K562 (cell line): Measurements from ENCODE around the gene MRPL40. TPM values are rescaled to one million over a fixed set of nuclear protein-coding genes. Genes with fewer than 3 reads are reported as not detected.
A peak's percentile ranks its signal among the peaks of the same experiment; 100 is the strongest.

Source experiments
- ATAC-seq: fragments of 200-7000 bp; cut with Tn5 transposase; 3 replicates; pipeline ENCODE4 v1.9.1; 2020; ENCODE audit warnings: moderate library complexity
- BruUV-seq: library from RNA; stranded (reverse); fragments of 400-500 nt; replicated peaks from 2 replicates; lab custom pipeline; 2021; lab: Mats Ljungman, UMichigan
- CTCF ChIA-PET: fragments of 300-600 bp; formaldehyde crosslinking; extraction: SDS; loops from one replicate; lab custom pipeline; 2021; ENCODE audit warnings: low intra/inter-chr PET ratio; lab: Yijun Ruan, JAX
- POLR2A ChIA-PET: fragments of 300-600, 350-650 bp; sonication (Branson Sonifier 250); formaldehyde crosslinking; extraction: SDS; loops from one replicate; lab custom pipeline; 2021; ENCODE audit warnings: antibody characterized with exemption, inconsistent platforms; lab: Yijun Ruan, JAX
- DNase-seq, 4 experiments: peaks; one replicate each; pipeline versions ENCODE4 v3.0.0 to v3.0.0-alpha.2; 2011 to 2018; ENCODE audit warnings: low spot score in 3 of 4, mixed read lengths in 3 of 4; ENCODE audit errors: extremely low read depth in 1 of 4
- FAIRE-seq: peaks from 2 replicates; lab custom pipeline; 2011; peaks lifted over from hg19 to GRCh38; lab: Jason Lieb, UNC
- H2AFZ ChIP-seq: 2 replicates; pipeline ENCODE4 v1.6.0; 2011; ENCODE audit warnings: low read depth, low read length, control low read depth, inconsistent platforms
- H3K27ac ChIP-seq: fragments of 200-600 bp; 3 replicates; pipeline ENCODE4 v1.8.0; 2011; ENCODE audit warnings: low read depth, mild to moderate bottlenecking, control low read depth, inconsistent platforms, low read length, moderate library complexity, mixed read lengths; ENCODE audit errors: extremely low read depth
- H3K27me3 ChIP-seq, 2 experiments: fragments of 300-600 bp in 1 of 2; 2 replicates in 1 of 2; 3 replicates in 1 of 2; pipeline versions ENCODE4 v1.6.0 to v1.8.0; 2011; ENCODE audit warnings: inconsistent platforms in 2 of 2, low read length in 2 of 2, mild to moderate bottlenecking in 1 of 2, mixed read lengths in 1 of 2, moderate library complexity in 1 of 2; ENCODE audit not compliant: control insufficient read depth in 2 of 2, insufficient read depth in 2 of 2
- H3K36me3 ChIP-seq: fragments of 300-600 bp; 3 replicates; pipeline ENCODE4 v1.8.0; 2011; ENCODE audit warnings: mild to moderate bottlenecking, low read length, inconsistent platforms; ENCODE audit not compliant: control insufficient read depth, insufficient read depth
- H3K4me1 ChIP-seq, 2 experiments: fragments of 200-600 bp in 1 of 2; replicated peaks in 1 of 2; 2 replicates in 1 of 2; 3 replicates in 1 of 2; pipeline versions ENCODE4 v1.5.1 to v1.8.0; 2011; ENCODE audit warnings: inconsistent platforms in 2 of 2, low read length in 2 of 2, mild to moderate bottlenecking in 1 of 2, mixed read lengths in 1 of 2, moderate library complexity in 1 of 2; ENCODE audit not compliant: control insufficient read depth in 2 of 2, insufficient read depth in 2 of 2
- H3K4me2 ChIP-seq: 2 replicates; pipeline ENCODE4 v1.6.1; 2011; ENCODE audit warnings: low read length, control low read depth, inconsistent platforms, mixed read lengths; ENCODE audit not compliant: insufficient read depth
- H3K4me3 ChIP-seq: fragments of 200-600 bp; sonication (generic), shearing (Covaris generic); 2 replicates; pipeline ENCODE4 v1.5.1; 2016; ENCODE audit warnings: control low read depth, inconsistent platforms
- H3K79me2 ChIP-seq: fragments of 200-600 bp; 3 replicates; pipeline ENCODE4 v1.8.0; 2011; ENCODE audit warnings: low read length, inconsistent platforms; ENCODE audit not compliant: control insufficient read depth, insufficient read depth
- H3K9ac ChIP-seq, 2 experiments: 2 replicates each; pipeline versions ENCODE4 v1.6.0 to v1.6.1; 2011; ENCODE audit warnings: low read depth in 2 of 2, low read length in 2 of 2, control low read depth in 1 of 2, inconsistent platforms in 1 of 2, mild to moderate bottlenecking in 1 of 2, mixed read lengths in 1 of 2; ENCODE audit not compliant: insufficient read depth in 1 of 2
- H3K9me1 ChIP-seq: one replicate; pipeline ENCODE4 v1.6.0; 2011; ENCODE audit warnings: inconsistent platforms, mild to moderate bottlenecking, low read length, moderate library complexity; ENCODE audit not compliant: control insufficient read depth, insufficient read depth
- H3K9me3 ChIP-seq: replicated peaks from 2 replicates; pipeline ENCODE4 v1.5.1; 2011; ENCODE audit warnings: low read depth, low read length, inconsistent platforms; ENCODE audit not compliant: control insufficient read depth, insufficient read depth
- H4K20me1 ChIP-seq: replicated peaks from 2 replicates; pipeline ENCODE4 v1.6.1; 2011; ENCODE audit warnings: low read length, inconsistent platforms, mixed read lengths; ENCODE audit not compliant: control insufficient read depth, insufficient read depth
- HDAC1 ChIP-seq, 2 experiments: fragments of 450-650 bp; IDR thresholded peaks; 2 replicates each; pipeline ENCODE4 v1.6.1; 2016 to 2017; ENCODE audit warnings: inconsistent platforms in 1 of 2, mild to moderate bottlenecking in 1 of 2, moderate library complexity in 1 of 2
- HNRNPK ChIP-seq: fragments of 200-400 bp; formaldehyde crosslinking; IDR thresholded peaks from one replicate; pipeline ENCODE4 v1.6.1; 2018; ENCODE audit warnings: mild to moderate bottlenecking, low read depth, low read length; ENCODE audit not compliant: poor library complexity, severe bottlenecking
- KHSRP ChIP-seq: fragments of 450-650 bp; IDR thresholded peaks from 2 replicates; pipeline ENCODE4 v1.6.1; 2017
- NONO ChIP-seq, 2 experiments: fragments of 200-400 bp in 1 of 2; fragments of 450-650 bp in 1 of 2; formaldehyde crosslinking in 1 of 2; IDR thresholded peaks; 2 replicates each; pipeline ENCODE4 v1.6.1; 2017; ENCODE audit warnings: low read depth in 2 of 2, mild to moderate bottlenecking in 2 of 2, moderate library complexity in 2 of 2, low read length in 1 of 2
- PHF21A ChIP-seq: fragments of 450-650 bp; IDR thresholded peaks from 2 replicates; pipeline ENCODE4 v1.6.1; 2017; ENCODE audit warnings: low read depth, borderline replicate concordance
- PPARD ChIP-seq: fragments of 250-450 bp; sonication (Bioruptor Pico); IDR thresholded peaks from 2 replicates; pipeline ENCODE4 v1.8.0; 2022; ENCODE audit warnings: inconsistent platforms, mild to moderate bottlenecking, moderate library complexity
- STAT5A ChIP-seq: IDR thresholded peaks from 2 replicates; pipeline ENCODE4 v1.6.1; 2012; ENCODE audit warnings: low read length, inconsistent platforms, borderline replicate concordance
- ZC3H4 ChIP-seq: sonication (generic); formaldehyde crosslinking; IDR thresholded peaks from 2 replicates; pipeline ENCODE4 v1.9.0; 2021; ENCODE audit warnings: missing genetic modification reagents, borderline replicate concordance
- ZNF197 ChIP-seq: fragments of 200-800 bp; sonication (Bioruptor generic); IDR thresholded peaks from 2 replicates; pipeline ENCODE4 v1.6.1; 2016; ENCODE audit warnings: low read depth, missing genetic modification characterization, missing compliant biosample characterization
- ZNF224 ChIP-seq: sonication (generic); formaldehyde crosslinking; IDR thresholded peaks from 2 replicates; pipeline ENCODE4 v1.8.0; 2022; ENCODE audit warnings: mild to moderate bottlenecking, missing genetic modification reagents
- ZNF41 ChIP-seq: fragments of 250-450 bp; sonication (Bioruptor Pico); conservative IDR thresholded peaks from 2 replicates; pipeline ENCODE4 v1.4.0; 2020; ENCODE audit warnings: mild to moderate bottlenecking
- ZNF444 ChIP-seq: fragments of 250-450 bp; sonication (Bioruptor Pico); IDR thresholded peaks from 2 replicates; pipeline ENCODE4 v1.4.0; 2020; ENCODE audit warnings: mild to moderate bottlenecking, moderate library complexity
- WGBS: fragments of 100-300 bp; shearing (Covaris generic); methylation state at CpG from one replicate; pipeline ENCODE4 v1.1.6; 2016; ENCODE audit warnings: low coverage, mixed read lengths; ENCODE audit not compliant: insufficient coverage; ENCODE audit errors: missing lambda C conversion rate; 5-methylcytosine and 5-hydroxymethylcytosine counted together
- in situ Hi-C: fragments of 300-500 bp; cut with MboI; formaldehyde crosslinking; loops from 4 replicates; pipeline ENCODE4 v1.15.0; 2018; ENCODE audit warnings: inconsistent platforms, mixed read lengths
- intact Hi-C: fragments of 100-400 bp; cut with micrococcal nuclease; formaldehyde crosslinking; loops from 2 replicates; pipeline ENCODE4 v1.14.2; 2022
- polyA plus RNA-seq, 8 experiments: library from polyadenylated mRNA; depleted of rRNA in 4 of 8; stranded (reverse) in 5 of 8; unstranded in 3 of 8; fragments of >200 nt; fragmentation: Nextera tagmentation in 2 of 8; fragmentation: Illumina TruSeq in 1 of 8; extraction: Ambion mirVana in 2 of 8; extraction: Trizol in 1 of 8; gene quantifications; 2 replicates each; pipeline versions ENCODE4 v1.2.1 to v1.2.3, GENCODE V29; 2011 to 2014; ENCODE audit warnings: inconsistent platforms in 1 of 8, missing spikeins in 1 of 8
- total RNA-seq, 7 experiments: library from RNA; depleted of rRNA in 6 of 7; stranded (reverse); fragments of >200 nt in 6 of 7; fragmentation: Illumina TruSeq in 2 of 7; extraction: Trizol in 2 of 7; gene quantifications; 2 replicates each; pipeline versions ENCODE4 v1.2.1 to v1.2.3, GENCODE V29; 2011 to 2021; ENCODE audit warnings: low replicate concordance in 1 of 7
- TF ChIP-seq, protein P1 (sequence below): fragments of 200-400 bp; formaldehyde crosslinking; IDR thresholded peaks from 2 replicates; pipeline ENCODE4 v1.6.1; 2017; ENCODE audit warnings: mild to moderate bottlenecking, low read depth, low read length, moderate library complexity
- TF ChIP-seq, protein P2 (sequence below): fragments of 150-350 bp; IDR thresholded peaks from 2 replicates; pipeline ENCODE4 v1.6.1; 2014; ENCODE audit warnings: low read depth, mild to moderate bottlenecking, low read length, borderline replicate concordance
- TF ChIP-seq, protein P3 (sequence below), 2 experiments: fragments of 250-450 bp in 1 of 2; fragments of 450-650 bp in 1 of 2; sonication (Bioruptor Pico) in 1 of 2; IDR thresholded peaks; 2 replicates each; pipeline versions ENCODE4 v1.6.1 to v1.8.0; 2016 to 2021; ENCODE audit warnings: mild to moderate bottlenecking in 2 of 2, moderate library complexity in 2 of 2, missing compliant biosample characterization in 1 of 2, missing genetic modification characterization in 1 of 2

MRPL40 gene
- total and polyA plus RNA-seq, 9 of the 15 experiments (the other 6 are each of a cell fraction or from before 2014, with no cell fraction given), result 132 to 652 (median 208) TPM

DNA sequence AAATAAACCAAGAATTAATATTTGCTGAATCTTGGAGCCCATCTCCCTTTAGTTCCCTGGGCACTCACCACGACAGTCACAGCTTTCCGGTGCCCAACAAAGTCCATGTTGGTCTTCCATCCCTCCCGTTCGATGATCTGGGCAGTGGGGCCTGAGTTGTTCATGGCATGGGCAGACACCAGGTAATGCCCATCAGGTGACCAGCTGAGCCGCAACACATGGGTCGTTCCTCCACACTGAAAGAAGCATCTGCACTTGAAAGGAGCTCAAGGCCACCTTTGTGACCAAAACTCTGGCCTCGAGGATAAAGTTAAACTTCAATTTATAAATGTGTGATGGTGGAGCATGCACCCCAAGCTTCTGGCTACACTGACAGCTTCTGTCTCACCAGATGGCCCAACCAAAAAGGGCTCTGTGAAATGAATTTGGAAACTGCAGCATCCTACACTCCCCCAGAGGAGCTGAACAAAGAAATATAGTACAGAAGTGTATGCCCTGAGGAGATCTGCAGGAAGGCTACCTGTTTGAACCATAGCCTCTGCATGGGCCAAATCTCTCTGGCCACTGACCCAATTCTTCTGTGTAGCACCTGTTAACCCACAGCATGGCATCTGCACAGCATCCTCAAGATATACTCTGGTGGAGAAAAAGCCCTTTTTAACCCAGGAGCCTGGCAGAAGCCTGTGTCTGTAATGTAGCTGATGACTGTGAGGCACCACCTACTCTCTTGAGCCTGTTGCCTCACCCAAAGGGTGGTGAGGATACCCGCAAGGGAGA, 37.9 kb upstream of the MRPL40 start:
- FAIRE-seq (no peak), DNase-seq (no peak), ATAC-seq (no peak)
- WGBS, result 95% methylated on average over 8 of the region's 8 CpGs
- intact Hi-C loops (loop anchor here (5.0 to 10.0 kb wide), 2 partner anchors 83 to 230 kb away; partner anchors contain the start of genes CDC45 and UFD1), in situ Hi-C loops (no loop called here)
- Histone ChIP-seq H3K27me3 (no peaks in the 10 kb centered on the region), H3K9me3 (no peaks in the 10 kb centered on the region), H3K9ac (no peak overlapping the region), H3K79me2 (peaks cover 15% of the 10 kb centered on the region; the same call in 2 of the 3 replicates), H3K4me3 (no peak overlapping the region), H3K27ac (no peak overlapping the region; the same call in 2 of the 3 replicates), H2AFZ (no peak overlapping the region), H3K9me1 (peaks cover 11% of the 10 kb centered on the region), H3K4me1 (peaks cover 31 to 32% of the 10 kb centered on the region in 2 experiments), H3K4me2 (no peak overlapping the region), H3K36me3 (peaks cover 93% of the 10 kb centered on the region), H4K20me1 (0 out of 2 replicates have a peak, but pooled peaks cover 5% of the 10 kb centered on the region)
- BruUV-seq, result no TSS peak
- ChIA-PET POLR2A (interaction anchor here (0.6 to 15.8 kb wide), 13 partner anchors 14 to 401 kb away, joined by 3 to 245 read pairs (median 4); partner anchors contain the start of genes CDC45, HIRA and MRPL40), CTCF (no interaction called here)
- no peak for TF ChIP-seq PHF21A
- no peak for TF ChIP-seq ZC3H4
- TF ChIP-seq, protein P1, sequence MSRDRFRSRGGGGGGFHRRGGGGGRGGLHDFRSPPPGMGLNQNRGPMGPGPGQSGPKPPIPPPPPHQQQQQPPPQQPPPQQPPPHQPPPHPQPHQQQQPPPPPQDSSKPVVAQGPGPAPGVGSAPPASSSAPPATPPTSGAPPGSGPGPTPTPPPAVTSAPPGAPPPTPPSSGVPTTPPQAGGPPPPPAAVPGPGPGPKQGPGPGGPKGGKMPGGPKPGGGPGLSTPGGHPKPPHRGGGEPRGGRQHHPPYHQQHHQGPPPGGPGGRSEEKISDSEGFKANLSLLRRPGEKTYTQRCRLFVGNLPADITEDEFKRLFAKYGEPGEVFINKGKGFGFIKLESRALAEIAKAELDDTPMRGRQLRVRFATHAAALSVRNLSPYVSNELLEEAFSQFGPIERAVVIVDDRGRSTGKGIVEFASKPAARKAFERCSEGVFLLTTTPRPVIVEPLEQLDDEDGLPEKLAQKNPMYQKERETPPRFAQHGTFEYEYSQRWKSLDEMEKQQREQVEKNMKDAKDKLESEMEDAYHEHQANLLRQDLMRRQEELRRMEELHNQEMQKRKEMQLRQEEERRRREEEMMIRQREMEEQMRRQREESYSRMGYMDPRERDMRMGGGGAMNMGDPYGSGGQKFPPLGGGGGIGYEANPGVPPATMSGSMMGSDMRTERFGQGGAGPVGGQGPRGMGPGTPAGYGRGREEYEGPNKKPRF, result no peak
- TF ChIP-seq, protein P2, sequence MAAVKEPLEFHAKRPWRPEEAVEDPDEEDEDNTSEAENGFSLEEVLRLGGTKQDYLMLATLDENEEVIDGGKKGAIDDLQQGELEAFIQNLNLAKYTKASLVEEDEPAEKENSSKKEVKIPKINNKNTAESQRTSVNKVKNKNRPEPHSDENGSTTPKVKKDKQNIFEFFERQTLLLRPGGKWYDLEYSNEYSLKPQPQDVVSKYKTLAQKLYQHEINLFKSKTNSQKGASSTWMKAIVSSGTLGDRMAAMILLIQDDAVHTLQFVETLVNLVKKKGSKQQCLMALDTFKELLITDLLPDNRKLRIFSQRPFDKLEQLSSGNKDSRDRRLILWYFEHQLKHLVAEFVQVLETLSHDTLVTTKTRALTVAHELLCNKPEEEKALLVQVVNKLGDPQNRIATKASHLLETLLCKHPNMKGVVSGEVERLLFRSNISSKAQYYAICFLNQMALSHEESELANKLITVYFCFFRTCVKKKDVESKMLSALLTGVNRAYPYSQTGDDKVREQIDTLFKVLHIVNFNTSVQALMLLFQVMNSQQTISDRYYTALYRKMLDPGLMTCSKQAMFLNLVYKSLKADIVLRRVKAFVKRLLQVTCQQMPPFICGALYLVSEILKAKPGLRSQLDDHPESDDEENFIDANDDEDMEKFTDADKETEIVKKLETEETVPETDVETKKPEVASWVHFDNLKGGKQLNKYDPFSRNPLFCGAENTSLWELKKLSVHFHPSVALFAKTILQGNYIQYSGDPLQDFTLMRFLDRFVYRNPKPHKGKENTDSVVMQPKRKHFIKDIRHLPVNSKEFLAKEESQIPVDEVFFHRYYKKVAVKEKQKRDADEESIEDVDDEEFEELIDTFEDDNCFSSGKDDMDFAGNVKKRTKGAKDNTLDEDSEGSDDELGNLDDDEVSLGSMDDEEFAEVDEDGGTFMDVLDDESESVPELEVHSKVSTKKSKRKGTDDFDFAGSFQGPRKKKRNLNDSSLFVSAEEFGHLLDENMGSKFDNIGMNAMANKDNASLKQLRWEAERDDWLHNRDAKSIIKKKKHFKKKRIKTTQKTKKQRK, result no peak
- TF ChIP-seq PPARD, result 0 out of 2 replicates have a peak, but pooled peaks have one; percentile 3
- TF ChIP-seq ZNF444, result no peak
- TF ChIP-seq HNRNPK, result no peak
- TF ChIP-seq, protein P3, sequence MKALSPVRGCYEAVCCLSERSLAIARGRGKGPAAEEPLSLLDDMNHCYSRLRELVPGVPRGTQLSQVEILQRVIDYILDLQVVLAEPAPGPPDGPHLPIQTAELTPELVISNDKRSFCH (CRISPR knock-in tag; IDR thresholded peaks at IDR 0.05), result 0 out of 2 replicates have a peak, but pooled peaks have one; percentile 12
- TF ChIP-seq, protein P3 (tag; IDR thresholded peaks at IDR 0.05), result no peak
- no peak for TF ChIP-seq KHSRP
- no peak for TF ChIP-seq STAT5A
- TF ChIP-seq ZNF224 (CRISPR knock-in tag), result no peak
- no peak for TF ChIP-seq ZNF197
- no peak for TF ChIP-seq HDAC1 (IDR thresholded peaks at IDR 0.05)
- no peak for TF ChIP-seq ZNF41 (CRISPR knock-in tag)
- TF ChIP-seq NONO (IDR thresholded peaks at IDR 0.05; ENCODE audit: low read depth in 2 of 2, low read length in 1 of 2), result no peak
